Tongue (tissue), 2 donors: ENCODE measurements around the gene IMPDH2. TPM values are rescaled to one million over a fixed set of nuclear protein-coding genes. Genes with fewer than 3 reads are reported as not detected.

ENCODE experiments used
- DNase-seq: peaks from one replicate; pipeline ENCODE4 v3.0.0-alpha.2; 2015
- total RNA-seq: library from RNA; depleted of rRNA; stranded (reverse); fragments of >200 nt; gene quantifications from one replicate; pipeline ENCODE4 v1.2.3, GENCODE V29; 2014

Gene IMPDH2
- total RNA-seq = 195 TPM

DNA sequence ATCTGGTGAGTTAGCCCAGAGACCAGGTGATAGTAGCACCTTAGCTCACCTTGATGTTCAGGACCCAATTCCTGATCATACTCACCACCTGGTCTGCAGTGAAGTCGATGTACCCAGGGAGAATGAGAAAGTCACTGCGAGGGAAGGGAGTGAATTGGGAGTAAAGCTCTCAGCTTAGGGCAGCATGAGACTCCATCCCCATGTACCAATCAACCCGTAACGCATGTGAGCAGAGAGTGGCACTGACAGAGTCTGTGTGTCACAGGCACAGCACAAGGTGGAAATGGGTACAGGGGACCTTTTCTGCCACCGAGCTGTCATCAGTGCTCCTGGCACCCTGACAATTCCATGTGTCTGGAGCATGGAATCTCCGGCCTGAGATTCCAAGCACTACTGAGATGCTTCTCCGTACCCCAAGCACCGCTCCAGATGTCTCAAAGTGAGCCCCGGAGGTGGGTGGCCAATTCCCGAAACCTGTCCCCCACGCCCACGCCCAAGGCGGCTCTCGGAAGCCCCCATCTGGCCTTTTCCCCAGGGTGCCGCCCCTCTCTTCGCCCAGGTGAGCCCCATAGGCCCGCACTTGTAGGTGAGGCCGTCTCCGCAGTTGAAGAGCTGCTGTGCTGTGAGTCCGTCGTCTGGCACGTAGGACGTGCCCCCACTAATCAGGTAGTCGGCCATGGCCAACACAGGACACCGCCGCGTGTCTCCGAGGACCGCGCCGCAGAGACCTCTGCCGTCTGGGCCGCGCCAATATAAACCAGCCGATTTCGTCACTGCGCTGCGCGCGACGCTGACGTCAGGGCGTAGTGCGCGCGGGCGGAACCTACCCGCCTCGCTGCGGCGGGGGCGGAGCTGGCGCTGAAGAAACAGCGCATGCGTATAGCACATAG is at the start of gene IMPDH2:
IMPDH2 (minus strand) TSS at position 726 of the 890 bp plus-strand sequence; CDS start at position 678, 48 bp downstream.
- peak; percentile 98 for DNase-seq

DNA sequence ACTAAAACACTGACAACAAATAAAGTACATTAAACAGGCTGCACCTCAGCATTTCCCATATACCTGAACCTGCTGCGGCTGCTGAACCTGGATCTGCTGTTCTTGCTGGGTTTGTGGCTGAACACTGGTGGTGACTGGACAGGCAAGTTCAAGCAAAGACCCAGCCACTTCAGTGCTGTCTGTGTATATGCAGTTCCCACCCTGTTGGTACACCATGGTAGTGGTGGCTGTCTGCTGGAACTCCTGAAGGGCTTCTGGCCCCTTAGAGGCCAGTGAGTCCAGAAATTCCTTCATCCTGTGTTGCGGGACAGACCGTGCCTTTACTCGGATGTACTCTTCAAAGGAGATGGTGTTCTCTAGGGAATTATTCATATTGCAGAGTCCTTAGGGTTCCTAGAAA is 47.4 kb upstream of the IMPDH2 start:
- DNase-seq = no peak

DNA sequence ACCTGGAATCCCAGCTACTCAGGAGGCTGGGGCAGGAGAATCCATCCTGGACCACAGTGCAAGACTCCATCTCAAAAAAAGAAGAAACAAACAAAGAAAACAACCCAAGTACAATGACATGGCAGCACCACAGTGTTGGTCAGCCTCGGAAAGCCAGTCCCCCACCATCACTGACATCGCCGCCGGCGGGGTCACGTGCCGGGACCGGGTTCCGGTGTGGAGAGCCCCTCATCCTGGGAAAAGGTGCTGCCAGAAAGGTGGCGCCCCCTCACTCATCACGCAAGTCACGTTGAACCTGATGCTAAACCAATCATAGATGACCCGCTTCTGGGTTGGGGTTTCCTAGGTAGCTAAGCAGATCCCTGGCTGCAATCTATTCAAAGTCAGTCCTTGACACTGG is 46.9 kb upstream of the IMPDH2 start:
- no peak for DNase-seq

DNA sequence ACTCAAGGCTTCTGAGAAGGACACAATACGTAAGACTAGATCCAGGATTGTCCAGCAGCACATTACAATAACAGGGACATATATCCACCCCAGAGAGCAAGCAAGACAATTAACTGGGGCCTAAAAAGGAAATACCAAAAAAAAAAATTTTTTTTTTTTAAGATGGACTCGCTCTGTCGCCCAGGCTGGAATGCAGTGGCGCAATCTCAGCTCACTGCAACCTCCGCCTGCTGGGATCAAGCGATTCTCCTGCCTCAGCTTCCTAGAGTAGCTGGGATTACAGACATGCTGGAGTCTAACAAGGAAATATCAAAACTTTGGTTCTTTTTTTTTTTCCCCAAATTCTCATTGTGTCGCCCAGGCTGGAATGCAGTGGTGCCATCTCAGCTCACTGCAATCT is 28.8 kb upstream of the IMPDH2 start:
- no peak for DNase-seq

DNA sequence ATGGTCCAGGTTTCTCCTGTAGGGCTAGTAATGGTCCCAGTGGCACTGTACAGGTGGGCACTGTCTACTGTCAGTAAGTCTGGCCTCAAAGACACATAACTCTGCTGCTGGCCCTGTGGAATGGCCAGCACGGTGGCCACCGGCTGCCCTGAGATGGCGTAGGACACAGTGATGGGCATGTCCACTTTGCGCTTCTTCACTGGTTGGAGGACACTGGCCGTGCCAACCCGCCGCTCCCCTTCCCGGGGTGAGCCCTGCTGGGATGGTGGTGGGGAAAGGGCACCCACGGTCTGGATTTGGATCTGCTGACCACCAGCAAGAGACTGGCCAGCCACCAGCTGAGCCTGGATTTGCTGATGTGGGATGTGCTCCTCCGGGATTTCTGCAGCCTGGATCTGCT is 28.1 kb upstream of the IMPDH2 start:
- no peak for DNase-seq

DNA sequence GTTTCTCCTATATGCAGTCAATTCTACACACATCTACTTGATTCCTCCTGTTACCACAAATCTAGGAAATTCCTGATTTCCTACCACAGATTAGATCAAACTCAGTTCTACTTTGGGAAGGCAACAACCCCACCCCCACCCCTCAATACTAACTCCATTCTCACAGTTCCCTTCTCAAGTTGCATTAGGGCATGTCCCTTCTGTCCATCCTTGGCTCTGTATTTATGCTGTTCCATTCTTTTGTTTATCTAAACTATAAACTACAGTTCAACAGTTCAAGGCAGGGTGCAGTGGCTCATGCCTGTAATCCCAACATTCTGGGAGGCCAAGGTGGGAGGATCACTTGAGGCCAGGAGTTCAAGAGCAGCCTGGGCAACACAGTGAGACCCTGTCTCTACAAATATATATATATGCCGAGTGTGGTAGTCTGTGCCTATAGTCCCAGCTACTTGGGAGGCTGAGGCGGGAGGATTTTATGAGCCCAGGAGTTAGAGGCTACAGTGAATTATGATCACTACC is 25.2 kb upstream of the IMPDH2 start:
- DNase-seq = no peak

DNA sequence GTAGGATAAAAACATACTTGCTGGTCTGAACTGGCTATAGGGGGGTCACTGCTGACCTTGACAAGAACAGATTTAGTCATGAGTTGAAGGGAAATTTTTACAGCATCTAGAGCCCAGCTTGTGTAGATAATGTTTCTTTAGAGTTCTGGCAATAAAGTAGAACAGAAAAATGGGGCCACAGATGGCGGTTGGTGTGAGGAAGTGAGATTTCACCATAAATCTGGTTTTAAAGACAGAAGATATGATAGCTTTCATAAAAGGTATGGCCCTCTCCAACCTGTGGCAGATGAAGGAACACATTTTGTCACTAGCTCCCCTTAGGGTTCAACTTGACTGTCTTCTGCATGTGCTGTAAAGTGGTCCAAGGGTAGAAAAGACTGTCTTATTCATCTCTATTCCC is 24.3 kb upstream of the IMPDH2 start:
- DNase-seq = no peak

DNA sequence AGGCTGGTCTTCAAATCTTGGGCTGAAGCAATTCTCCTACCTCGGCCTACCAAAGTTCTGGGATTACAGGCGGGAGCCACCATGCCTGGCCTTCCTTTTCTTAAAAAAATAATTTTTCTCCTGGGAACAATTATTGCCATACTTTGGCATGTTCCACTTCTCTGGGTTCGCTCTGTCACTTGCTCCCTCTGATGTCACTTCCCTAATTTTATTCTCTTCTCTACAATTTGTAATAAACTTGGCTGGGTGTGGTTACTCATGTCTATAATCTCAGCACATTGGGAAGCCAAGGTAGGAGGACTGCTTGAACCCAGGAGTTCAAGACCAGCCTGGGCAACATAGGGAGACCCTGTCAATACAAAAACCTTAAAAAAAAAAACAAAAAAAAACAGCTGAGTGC is 6.1 kb upstream of the IMPDH2 start:
- DNase-seq = no peak

DNA sequence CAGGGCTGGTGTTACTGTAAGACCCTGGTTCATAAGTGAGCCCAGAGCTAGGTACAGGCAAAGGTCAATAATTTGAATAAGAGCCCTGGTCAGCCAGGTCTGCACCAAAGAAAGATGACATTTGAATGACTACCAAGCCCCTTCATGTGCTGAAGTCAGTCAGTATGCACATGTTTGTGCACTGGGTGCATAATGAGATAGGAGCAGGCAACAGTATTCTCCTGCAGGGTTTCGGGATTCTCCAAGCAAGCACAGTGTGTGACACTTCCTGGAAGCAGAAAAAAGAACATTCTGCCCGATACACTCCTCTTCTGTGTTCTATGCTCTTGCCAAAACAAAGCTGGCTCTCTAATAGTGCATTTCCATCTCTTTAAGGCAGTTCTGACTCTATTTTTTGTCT is 5.5 kb upstream of the IMPDH2 start:
- DNase-seq = no peak

DNA sequence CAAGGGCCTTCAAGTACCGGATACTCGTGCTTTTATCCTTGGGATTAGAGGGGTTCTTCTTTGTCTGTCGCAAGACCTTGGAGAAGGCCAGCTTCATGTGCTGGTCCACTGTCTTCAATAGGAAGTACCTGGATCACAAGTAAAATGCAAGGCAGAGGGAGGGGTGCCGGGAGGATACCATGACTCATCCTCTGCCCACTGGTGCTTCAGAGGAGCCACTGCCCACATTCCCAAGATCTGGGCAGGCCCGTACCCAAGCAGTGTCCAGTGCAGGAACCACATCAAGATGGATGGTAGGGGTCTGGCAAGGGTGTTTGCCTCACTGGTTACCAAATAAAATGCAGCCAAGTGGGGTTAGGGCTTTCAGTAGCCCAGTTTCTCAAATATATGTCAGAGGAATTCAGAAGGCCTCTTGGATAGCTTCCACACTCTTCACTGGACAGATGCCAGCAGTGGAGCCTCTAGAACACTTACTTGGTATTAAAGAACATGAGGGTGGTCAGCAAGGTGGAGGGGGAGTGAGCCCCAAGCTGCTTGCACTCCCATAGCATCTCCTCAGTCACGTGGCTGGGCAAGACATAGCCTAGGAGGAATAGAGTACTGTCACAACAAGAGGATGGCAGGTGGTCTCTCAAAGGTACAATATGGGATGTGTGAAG is 3.6 kb upstream of the IMPDH2 start:
- DNase-seq = no peak

DNA sequence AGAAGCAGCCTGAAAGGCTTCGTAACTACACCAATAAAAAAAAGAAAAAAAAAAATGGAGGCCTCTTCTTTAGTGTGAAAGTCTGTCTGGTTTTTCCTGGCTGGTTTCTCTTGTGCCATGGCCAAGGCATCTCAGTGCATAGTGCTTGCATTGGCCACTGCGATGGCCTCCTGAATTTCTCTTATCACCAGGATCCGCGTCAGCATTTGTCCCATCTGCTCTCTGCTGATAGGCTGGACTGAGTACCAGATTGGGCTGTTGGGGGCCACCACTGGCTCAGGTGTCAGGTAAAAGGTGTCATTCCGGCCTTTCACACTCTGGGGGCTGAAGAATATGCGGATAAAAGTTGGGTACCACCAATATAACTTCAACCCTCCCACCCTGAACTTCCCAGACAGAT is 1.1 kb upstream of the IMPDH2 start:
- no peak for DNase-seq

DNA sequence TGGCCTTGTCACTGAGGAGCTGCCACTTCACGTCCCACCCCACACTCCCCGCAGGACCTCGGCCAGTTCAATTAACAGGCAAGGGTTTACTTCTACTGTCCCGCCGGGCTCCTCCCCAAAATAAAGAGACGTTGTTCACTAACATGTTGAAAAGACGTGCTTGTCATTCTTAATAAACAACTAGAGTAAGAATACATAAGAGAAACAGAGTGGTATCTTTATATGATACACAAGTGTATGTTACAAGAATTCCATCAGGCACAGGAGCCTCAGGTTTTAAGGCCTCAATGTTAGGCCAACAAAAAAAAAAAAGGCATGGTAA is 326 bp upstream of the IMPDH2 start:
- no peak for DNase-seq

DNA sequence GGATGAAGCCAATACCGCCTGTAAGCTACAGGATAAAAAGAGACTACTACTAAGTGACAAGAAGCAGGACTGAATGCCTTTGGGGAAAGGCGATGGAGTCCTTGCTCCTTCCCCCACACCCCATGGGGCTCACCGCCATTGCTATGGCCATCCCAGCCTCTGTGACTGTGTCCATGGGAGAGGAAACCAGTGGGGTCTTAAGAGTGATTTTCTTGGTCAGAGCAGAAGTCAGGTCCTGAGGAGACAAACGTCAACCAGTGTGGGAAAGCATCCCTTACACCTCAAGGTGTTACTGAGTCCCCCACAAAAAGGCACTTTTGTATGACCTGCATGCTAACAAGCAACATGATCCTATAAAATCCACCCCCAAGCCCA is 913 bp downstream of the IMPDH2 start:
- no peak for DNase-seq

DNA sequence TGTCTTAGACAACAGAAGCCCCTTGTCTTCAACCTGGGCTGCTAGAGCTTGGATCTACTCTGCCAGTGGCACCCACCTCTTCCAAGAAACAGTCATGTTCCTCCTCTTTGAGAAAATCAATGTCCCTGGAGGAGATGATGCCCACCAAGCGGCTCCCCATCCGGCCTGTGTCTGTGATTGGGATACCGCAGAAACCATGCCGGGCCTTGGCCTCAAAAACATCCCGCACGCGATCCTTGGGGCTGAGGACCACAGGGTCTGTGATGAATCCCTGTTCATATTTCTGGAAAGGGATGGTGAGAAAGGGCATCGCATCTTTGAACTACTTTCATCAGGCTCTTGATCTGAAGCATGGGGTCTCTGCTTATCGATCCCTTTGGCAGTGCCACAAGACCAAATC is 1.6 kb downstream of the IMPDH2 start:
- no peak for DNase-seq

DNA sequence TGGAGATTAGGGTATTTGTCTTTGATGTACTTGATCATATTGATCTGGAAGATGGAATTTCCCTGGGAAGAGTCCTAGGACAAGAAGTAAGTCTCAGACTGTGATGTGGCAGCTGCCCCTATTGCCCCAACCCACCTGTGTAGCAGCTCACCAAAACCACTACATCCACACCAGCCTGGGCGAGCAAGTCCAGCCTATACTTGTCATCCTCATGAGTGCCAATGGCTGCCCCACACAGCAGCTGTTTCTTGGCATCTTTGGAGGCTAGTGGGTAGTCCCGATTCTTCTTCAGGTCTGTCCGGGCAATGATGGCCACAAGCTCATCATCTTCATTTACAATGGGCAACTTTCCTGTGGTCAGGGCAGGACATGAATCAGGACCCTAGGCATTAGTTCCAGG is 2.7 kb downstream of the IMPDH2 start:
- no peak for DNase-seq

DNA sequence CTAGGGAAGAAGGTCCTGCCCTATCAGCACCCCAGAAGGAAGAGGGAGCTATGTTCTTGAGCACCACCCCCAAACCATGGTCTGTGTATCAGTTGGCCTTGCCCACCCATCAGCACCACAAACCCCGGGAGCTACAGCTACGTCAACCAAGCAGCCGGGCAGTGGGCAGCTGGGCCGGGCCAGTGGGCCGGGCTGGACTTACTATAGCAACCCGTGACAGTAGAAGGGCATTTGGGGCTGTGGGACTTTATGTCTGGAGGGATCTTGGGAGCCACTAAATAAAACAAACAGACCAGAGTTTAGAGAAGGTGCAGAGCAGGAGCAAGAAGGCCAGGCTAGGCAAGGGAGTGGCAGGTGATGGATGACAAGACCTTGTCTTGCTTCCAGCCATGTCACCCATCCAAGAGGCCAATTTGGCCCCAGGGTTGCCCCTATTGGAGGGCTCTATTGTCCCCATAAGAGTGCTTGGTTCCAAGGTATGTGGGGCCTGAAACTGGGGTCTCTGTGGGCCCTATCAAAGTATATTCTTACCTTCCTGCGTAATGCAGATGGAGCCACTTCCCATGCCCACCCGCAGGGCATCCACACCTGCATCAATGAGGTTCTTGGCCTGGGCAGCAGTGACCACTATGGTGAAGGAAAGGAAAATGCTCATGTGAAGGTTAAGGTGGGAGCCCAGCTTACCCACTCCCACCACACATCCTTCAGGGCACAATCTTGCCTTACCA is 3.2 kb downstream of the IMPDH2 start:
- DNase-seq = no peak

DNA sequence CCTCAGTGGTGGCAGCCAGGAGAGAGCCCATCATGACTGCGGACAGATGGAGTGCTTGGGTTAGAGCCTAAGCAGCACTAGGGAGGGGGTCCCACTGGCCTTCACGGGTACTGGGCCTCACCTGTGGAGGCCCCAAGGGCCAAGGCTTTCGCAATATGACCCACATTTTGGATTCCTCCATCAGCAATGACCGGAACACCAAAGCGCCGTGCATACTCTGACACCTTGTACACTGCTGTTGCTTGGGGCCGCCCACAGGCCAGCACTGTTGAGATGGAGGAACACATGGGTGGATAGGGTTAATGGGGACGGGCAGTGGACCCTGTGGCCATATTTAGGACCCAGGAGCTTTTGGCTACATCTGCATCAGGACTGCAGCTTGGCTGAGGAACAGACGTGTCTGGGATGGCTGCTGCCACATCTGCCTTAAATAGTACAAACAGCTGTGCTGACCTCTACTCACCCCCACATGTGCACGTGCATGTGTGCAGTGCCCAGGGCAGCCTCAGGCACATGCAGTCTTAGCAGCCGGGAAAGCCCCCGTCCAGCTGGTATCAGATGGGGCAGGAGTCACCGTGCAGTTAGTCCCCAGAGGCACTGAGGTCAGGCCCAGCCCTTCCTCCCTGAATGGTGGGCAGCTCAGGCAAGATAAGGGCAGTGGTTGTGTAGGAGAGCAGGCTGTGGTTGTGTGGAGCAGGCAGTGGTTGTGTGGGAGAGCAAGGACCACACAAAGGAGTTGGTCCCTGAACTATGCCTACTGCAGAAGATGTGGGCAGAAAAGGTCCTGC is 4.0 kb downstream of the IMPDH2 start:
- DNase-seq = no peak

DNA sequence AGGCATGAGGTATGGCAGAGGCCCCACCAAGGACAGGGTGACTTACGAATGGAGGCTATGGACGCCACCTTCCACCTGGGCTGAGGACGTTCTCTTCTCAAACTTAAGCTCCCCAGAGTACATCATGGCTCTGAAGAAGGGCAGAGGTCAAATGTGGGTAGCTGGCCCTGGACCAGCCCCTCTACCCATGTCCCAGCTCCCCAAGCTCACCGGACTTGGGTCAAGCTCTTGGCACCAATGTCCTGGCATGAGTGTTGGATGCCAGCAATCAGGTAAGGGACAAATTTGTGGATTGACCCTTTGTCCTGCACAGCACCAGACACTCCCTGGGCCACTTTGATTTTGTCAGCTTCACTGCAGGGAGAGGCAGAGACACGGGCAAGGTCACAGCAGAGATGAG is 4.7 kb downstream of the IMPDH2 start:
- DNase-seq = no peak

DNA sequence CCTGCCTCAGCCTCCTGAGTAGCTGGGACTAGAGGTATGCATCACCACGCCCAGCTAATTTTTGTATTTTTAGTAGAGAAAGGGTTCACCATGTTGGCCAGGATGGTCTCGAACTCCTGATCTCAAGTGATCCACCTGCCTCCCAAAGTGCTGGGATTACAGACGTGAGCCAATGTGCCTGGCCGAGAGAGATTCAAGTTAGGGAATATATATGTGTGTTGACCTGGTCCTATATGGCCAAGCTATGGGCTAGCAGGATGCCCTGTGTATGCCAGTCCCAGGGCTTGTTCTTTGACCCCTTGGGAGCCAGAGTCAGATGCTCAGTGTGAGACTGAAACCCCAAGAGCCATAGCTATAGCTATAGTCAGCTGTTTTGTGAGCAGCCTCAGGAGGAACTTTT is 5.4 kb downstream of the IMPDH2 start:
- no peak for DNase-seq

DNA sequence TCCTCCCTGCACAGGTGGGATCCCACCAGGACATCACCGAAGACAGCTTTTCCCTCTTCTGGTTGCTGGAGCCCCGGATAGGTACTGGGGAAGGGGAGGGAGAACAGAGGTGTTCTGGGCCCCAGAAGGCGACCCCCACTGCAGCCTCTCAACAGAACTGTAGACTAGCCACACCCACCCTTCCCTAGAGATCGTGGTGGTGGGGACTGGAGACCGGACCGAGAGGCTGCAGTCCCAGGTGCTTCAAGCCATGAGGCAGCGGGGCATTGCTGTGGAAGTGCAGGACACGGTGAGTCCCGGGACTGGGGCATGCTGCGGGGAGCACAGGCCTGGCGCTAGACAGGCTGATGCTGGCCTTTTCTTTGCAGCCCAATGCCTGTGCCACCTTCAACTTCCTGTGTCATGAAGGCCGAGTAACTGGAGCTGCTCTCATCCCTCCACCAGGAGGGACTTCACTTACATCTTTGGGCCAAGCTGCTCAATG is 6.5 kb downstream of the IMPDH2 start:
- no peak for DNase-seq

DNA sequence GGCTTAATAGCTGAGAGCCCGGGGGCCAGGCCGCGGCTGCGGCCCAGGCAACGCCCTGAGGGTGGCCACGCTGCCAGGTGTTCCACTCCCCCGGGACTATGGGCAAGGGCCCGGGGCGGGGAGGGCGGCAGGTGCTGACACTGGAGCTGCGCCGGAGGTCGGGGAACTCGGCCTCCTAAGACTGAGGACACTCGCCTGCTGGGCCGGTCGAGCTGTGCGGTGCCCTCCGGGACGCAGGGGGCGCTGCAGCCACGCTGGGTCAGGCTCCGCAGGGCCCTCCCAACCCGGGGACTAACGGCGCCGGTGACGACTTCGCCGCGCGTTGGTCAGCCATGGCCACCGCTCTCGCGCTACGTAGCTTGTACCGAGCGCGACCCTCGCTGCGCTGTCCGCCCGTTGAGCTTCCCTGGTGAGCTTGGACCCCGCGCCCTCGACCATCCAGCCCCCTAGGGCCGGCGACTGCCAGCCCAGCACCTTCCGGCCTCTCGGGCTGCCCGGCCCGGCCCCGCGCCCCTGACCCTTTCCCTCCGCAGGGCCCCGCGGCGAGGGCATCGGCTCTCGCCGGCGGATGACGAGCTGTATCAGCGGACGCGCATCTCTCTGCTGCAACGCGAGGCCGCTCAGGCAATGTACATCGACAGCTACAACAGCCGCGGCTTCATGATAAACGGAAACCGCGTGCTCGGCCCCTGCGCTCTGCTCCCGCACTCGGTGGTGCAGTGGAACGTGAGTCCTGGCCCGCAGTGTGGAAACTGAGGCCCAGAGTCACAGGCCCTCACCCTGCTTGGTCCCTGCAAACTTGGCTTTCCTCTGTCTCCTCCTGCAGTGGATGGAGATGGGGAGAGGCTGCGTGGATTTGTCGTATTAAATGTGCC is 7.1 kb downstream of the IMPDH2 start, which contains the start of gene NDUFAF3:
NDUFAF3 (plus strand) TSS at position 309 of the 875 bp plus-strand sequence; CDS start at position 333, 24 bp downstream.
- DNase-seq = peak; percentile 97
